ENCODE results near the gene ZFP28.

- TF ChIP-seq CTCF (IDR thresholded peaks at IDR 0.05; ENCODE audit: low read depth, low read length, missing input control) (no peak), REST (IDR thresholded peaks at IDR 0.05) (no peak), ATF3 (IDR thresholded peaks at IDR 0.05) (no peak), SP1 (IDR thresholded peaks at IDR 0.05) (no peak), MAX (IDR thresholded peaks at IDR 0.05) (no peak), JUND (IDR thresholded peaks at IDR 0.05) (no peak), GABPA (IDR thresholded peaks at IDR 0.05 in 1 of 2, conservative IDR thresholded peaks at IDR 0.05 in 1 of 2) (no peak), YY1 (IDR thresholded peaks at IDR 0.05) (no peak), ZBTB33 (IDR thresholded peaks at IDR 0.05) (no peak), FOXA1 (IDR thresholded peaks at IDR 0.05) (no peak), RAD21 (IDR thresholded peaks at IDR 0.05) (no peak), TAF1 (conservative IDR thresholded peaks at IDR 0.05) (no peak), RXRA (IDR thresholded peaks at IDR 0.05) (no peak)
These were observed 62.6 kb downstream of the ZFP28 start for GRCh38 chr19:56601375-56601774.

All from liver (tissue), 3 donors.